Neural progenitor cell (in vitro differentiated cells): ENCODE measurements around the gene PHOX2B. TPM values are rescaled to one million over a fixed set of nuclear protein-coding genes. Genes with fewer than 3 reads are reported as not detected.

Source experiments
- DNase-seq: peaks from one replicate; pipeline ENCODE4 v3.0.0-alpha.2; 2016; ENCODE audit warnings: low spot score
- H2AFZ ChIP-seq: fragments of 200-600 bp; sonication (generic); replicated peaks from 2 replicates; pipeline ENCODE4 v1.6.1; 2016; ENCODE audit warnings: antibody characterized with exemption
- H3F3A ChIP-seq: fragments of 200-600 bp; sonication (generic); 2 replicates; pipeline ENCODE4 v1.6.1; 2016; ENCODE audit warnings: antibody characterized with exemption, low read depth
- H3K27ac ChIP-seq: fragments of 200-600 bp; sonication (generic); 2 replicates; pipeline ENCODE4 v1.5.1; 2016; ENCODE audit warnings: mild to moderate bottlenecking
- H3K27me3 ChIP-seq: fragments of 200-600 bp; sonication (generic); 2 replicates; pipeline ENCODE4 v1.6.1; 2016; ENCODE audit warnings: mild to moderate bottlenecking, moderate library complexity
- H3K36me3 ChIP-seq: fragments of 200-600 bp; sonication (generic); 2 replicates; pipeline ENCODE4 v1.5.1; 2016
- H3K4me1 ChIP-seq: fragments of 200-600 bp; sonication (generic); 2 replicates; pipeline ENCODE4 v1.6.1; 2016; ENCODE audit warnings: mixed run types
- H3K4me2 ChIP-seq: fragments of 200-600 bp; sonication (generic); 2 replicates; pipeline ENCODE4 v1.6.1; 2016
- H3K4me3 ChIP-seq: fragments of 200-600 bp; sonication (generic); 2 replicates; pipeline ENCODE4 v1.5.1; 2016
- H3K79me2 ChIP-seq: fragments of 200-600 bp; sonication (generic); 2 replicates; pipeline ENCODE4 v1.6.1; 2016; ENCODE audit warnings: low read depth
- H3K9ac ChIP-seq: fragments of 200-600 bp; sonication (generic); 2 replicates; pipeline ENCODE4 v1.6.1; 2016
- H3K9me3 ChIP-seq: fragments of 200-600 bp; sonication (generic); 2 replicates; pipeline ENCODE4 v1.5.1; 2016; ENCODE audit warnings: low read depth
- H4K20me1 ChIP-seq: fragments of 200-600 bp; sonication (generic); 2 replicates; pipeline ENCODE4 v1.6.1; 2016; ENCODE audit warnings: low read depth
- H3K27ac Mint-ChIP-seq: 3 replicates; pipeline ENCODE4 v1.8.0; 2021; ENCODE audit warnings: mixed read lengths
- H3K27me3 Mint-ChIP-seq: 2 replicates; pipeline ENCODE4 v1.8.0; 2022; ENCODE audit warnings: low read depth, mild to moderate bottlenecking, inconsistent platforms, moderate library complexity, mixed read lengths; ENCODE audit not compliant: insufficient read depth
- H3K36me3 Mint-ChIP-seq: 3 replicates; pipeline ENCODE4 v1.8.0; 2021; ENCODE audit warnings: mixed read lengths
- H3K4me1 Mint-ChIP-seq: 3 replicates; pipeline ENCODE4 v1.8.0; 2021; ENCODE audit warnings: mixed read lengths
- H3K4me3 Mint-ChIP-seq: 3 replicates; pipeline ENCODE4 v1.8.0; 2021; ENCODE audit warnings: mild to moderate bottlenecking, moderate library complexity, mixed read lengths
- H3K9me3 Mint-ChIP-seq: 3 replicates; pipeline ENCODE4 v1.8.0; 2020; ENCODE audit warnings: mixed read lengths
- CTCF ChIP-seq: fragments of 200-600 bp; sonication (generic); IDR thresholded peaks from 2 replicates; pipeline ENCODE4 v1.5.1; 2017; ENCODE audit warnings: antibody characterized with exemption, mild to moderate bottlenecking
- EZH2 ChIP-seq: fragments of 200-600 bp; sonication (generic); IDR thresholded peaks from 2 replicates; pipeline ENCODE4 v1.6.1; 2017; ENCODE audit warnings: antibody characterized with exemption, mild to moderate bottlenecking, moderate library complexity
- EZH2phosphoT487 ChIP-seq: fragments of 200-600 bp; sonication (generic); IDR thresholded peaks from 2 replicates; pipeline ENCODE4 v1.6.1; 2017; ENCODE audit warnings: antibody characterized with exemption
- total RNA-seq: library from RNA; depleted of rRNA; stranded (reverse); fragments of >200 nt; gene quantifications from 2 replicates; pipeline ENCODE4 v1.2.3, GENCODE V29; 2015; ENCODE audit warnings: low replicate concordance

The PHOX2B gene
- total RNA-seq, 1 donor from 2014 or later, result not detected

- peaks cover 9% of the 10 kb centered on the region for H3K9me3 Mint-ChIP-seq
- peaks cover 54% of the 10 kb centered on the region for H3F3A ChIP-seq
- H3K36me3 ChIP-seq, result no peaks in the 10 kb centered on the region
- H3K4me3 Mint-ChIP-seq, result no peak overlapping the region
- peaks cover 85% of the 10 kb centered on the region for H4K20me1 ChIP-seq
- no peak overlapping the region for H3K27ac ChIP-seq
- H3K27ac Mint-ChIP-seq, result no peak overlapping the region
- peaks cover 42% of the 10 kb centered on the region for H3K4me1 Mint-ChIP-seq
- TF ChIP-seq CTCF (no peak), EZH2 (peak; percentile 21), EZH2phosphoT487 (peak; percentile 42)
- no peaks in the 10 kb centered on the region for H3K36me3 Mint-ChIP-seq
- H3K27me3 ChIP-seq, result peaks cover 100% of the 10 kb centered on the region
- peak; percentile 45 for DNase-seq
- H3K4me2 ChIP-seq, result peak overlapping the region; percentile 20
- H3K4me3 ChIP-seq, result no peak overlapping the region
- H3K4me1 ChIP-seq, result peaks cover 46% of the 10 kb centered on the region
- H3K9me3 ChIP-seq, result peaks cover 6% of the 10 kb centered on the region
- no peaks in the 10 kb centered on the region for H3K79me2 ChIP-seq
- H3K27me3 Mint-ChIP-seq, result peaks cover 91% of the 10 kb centered on the region
- H3K9ac ChIP-seq, result no peak overlapping the region
- H2AFZ ChIP-seq, result no peak overlapping the region
These were observed 1.1 kb upstream of the PHOX2B start for GRCh38 chr4:41749631-41750039.

GRCh38 chr4:41748074-41748570 lies 403 bp downstream of the PHOX2B start:
- no peak overlapping the region for H3K9ac ChIP-seq
- Mint-ChIP-seq H3K4me1 (peaks cover 44% of the 10 kb centered on the region), H3K36me3 (no peaks in the 10 kb centered on the region), H3K9me3 (peaks cover 15% of the 10 kb centered on the region), H3K27ac (no peak overlapping the region), H3K4me3 (no peak overlapping the region), H3K27me3 (peaks cover 92% of the 10 kb centered on the region)
- H2AFZ ChIP-seq, result no peak overlapping the region
- H3K9me3 ChIP-seq, result peaks cover 6% of the 10 kb centered on the region
- no peaks in the 10 kb centered on the region for H3K36me3 ChIP-seq
- peaks cover 54% of the 10 kb centered on the region for H3F3A ChIP-seq
- no peaks in the 10 kb centered on the region for H3K79me2 ChIP-seq
- H3K27ac ChIP-seq, result no peak overlapping the region
- no peak for TF ChIP-seq CTCF
- H3K4me1 ChIP-seq, result peaks cover 46% of the 10 kb centered on the region
- DNase-seq, result peak; percentile 51
- peaks cover 73% of the 10 kb centered on the region for H4K20me1 ChIP-seq
- H3K4me3 ChIP-seq, result no peak overlapping the region
- H3K4me2 ChIP-seq, result no peak overlapping the region
- H3K27me3 ChIP-seq, result peaks cover 100% of the 10 kb centered on the region

- H3K27ac ChIP-seq, result no peak overlapping the region
- H3F3A ChIP-seq, result peaks cover 51% of the 10 kb centered on the region
- no peaks in the 10 kb centered on the region for H3K79me2 ChIP-seq
- no peak overlapping the region for H2AFZ ChIP-seq
- no peaks in the 10 kb centered on the region for H3K36me3 ChIP-seq
- H3K27me3 ChIP-seq, result peaks cover 100% of the 10 kb centered on the region
- H3K4me1 ChIP-seq, result peaks cover 40% of the 10 kb centered on the region
- H3K27me3 Mint-ChIP-seq, result peaks cover 94% of the 10 kb centered on the region
- H3K4me2 ChIP-seq, result no peak overlapping the region
- peaks cover 44% of the 10 kb centered on the region for H3K4me1 Mint-ChIP-seq
- H3K9me3 Mint-ChIP-seq, result peaks cover 15% of the 10 kb centered on the region
- TF ChIP-seq EZH2phosphoT487, result peak; percentile 97
- no peak for TF ChIP-seq CTCF
- peak; percentile 95 for TF ChIP-seq EZH2
- no peaks in the 10 kb centered on the region for H3K36me3 Mint-ChIP-seq
- peaks cover 6% of the 10 kb centered on the region for H3K9me3 ChIP-seq
- H3K27ac Mint-ChIP-seq, result no peak overlapping the region
- H3K4me3 Mint-ChIP-seq, result peak overlapping the region; percentile 21
- H4K20me1 ChIP-seq, result peaks cover 66% of the 10 kb centered on the region
- H3K4me3 ChIP-seq, result no peak overlapping the region
- DNase-seq, result peak; percentile 48
- no peak overlapping the region for H3K9ac ChIP-seq
These were observed 1.1 kb downstream of the PHOX2B start for GRCh38 chr4:41747230-41748055.
